IPS-20b (cell line): ENCODE measurements around the gene IWS1.

Source experiments
- H3K27ac ChIP-seq: one replicate; pipeline ENCODE4 v1.5.1; 2013; ENCODE audit warnings: low read length
- H3K27me3 ChIP-seq: 2 replicates; pipeline ENCODE4 v1.6.1; 2013; ENCODE audit warnings: mild to moderate bottlenecking, low read length, inconsistent platforms; ENCODE audit not compliant: insufficient read depth
- H3K36me3 ChIP-seq: 2 replicates; pipeline ENCODE4 v1.6.1; 2013; ENCODE audit warnings: low read depth, mild to moderate bottlenecking, inconsistent platforms, low read length, moderate library complexity; ENCODE audit not compliant: insufficient read depth
- H3K4me1 ChIP-seq: 2 replicates; pipeline ENCODE4 v1.6.1; 2013; ENCODE audit warnings: mild to moderate bottlenecking, control low read depth, inconsistent platforms, low read length, moderate library complexity; ENCODE audit not compliant: insufficient read depth
- H3K4me3 ChIP-seq: 2 replicates; pipeline ENCODE4 v1.5.1; 2013; ENCODE audit warnings: mild to moderate bottlenecking, low read length, inconsistent platforms
- H3K9ac ChIP-seq: 2 replicates; pipeline ENCODE4 v1.6.1; 2013; ENCODE audit warnings: low read depth, mild to moderate bottlenecking, inconsistent platforms, low read length, moderate library complexity
- H3K9me3 ChIP-seq: 2 replicates; pipeline ENCODE4 v1.6.1; 2013; ENCODE audit warnings: mild to moderate bottlenecking, low read depth, low read length, inconsistent platforms; ENCODE audit not compliant: insufficient read depth

IWS1 gene

DNA sequence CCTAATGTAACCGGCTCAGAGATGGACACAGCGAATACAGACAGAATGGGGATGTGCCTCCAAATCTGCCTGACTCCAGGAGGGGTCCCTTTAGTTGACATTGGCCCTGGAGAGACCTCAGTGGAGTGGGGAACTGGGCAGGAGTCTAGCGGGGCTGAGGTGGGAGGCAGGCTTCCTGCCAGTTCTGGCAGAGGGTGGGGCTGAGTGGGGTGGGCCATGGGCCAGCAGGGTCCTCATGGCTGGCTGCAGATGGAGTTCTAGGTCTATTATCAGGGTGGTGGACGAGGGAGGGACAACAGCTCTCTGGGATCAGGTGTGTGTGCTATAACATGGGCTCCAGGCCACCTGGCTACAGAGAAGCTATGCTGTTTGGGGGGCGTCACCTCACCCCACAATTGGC is 86.9 kb downstream of the IWS1 start:
- H3K4me3 ChIP-seq: no peak overlapping the region

DNA sequence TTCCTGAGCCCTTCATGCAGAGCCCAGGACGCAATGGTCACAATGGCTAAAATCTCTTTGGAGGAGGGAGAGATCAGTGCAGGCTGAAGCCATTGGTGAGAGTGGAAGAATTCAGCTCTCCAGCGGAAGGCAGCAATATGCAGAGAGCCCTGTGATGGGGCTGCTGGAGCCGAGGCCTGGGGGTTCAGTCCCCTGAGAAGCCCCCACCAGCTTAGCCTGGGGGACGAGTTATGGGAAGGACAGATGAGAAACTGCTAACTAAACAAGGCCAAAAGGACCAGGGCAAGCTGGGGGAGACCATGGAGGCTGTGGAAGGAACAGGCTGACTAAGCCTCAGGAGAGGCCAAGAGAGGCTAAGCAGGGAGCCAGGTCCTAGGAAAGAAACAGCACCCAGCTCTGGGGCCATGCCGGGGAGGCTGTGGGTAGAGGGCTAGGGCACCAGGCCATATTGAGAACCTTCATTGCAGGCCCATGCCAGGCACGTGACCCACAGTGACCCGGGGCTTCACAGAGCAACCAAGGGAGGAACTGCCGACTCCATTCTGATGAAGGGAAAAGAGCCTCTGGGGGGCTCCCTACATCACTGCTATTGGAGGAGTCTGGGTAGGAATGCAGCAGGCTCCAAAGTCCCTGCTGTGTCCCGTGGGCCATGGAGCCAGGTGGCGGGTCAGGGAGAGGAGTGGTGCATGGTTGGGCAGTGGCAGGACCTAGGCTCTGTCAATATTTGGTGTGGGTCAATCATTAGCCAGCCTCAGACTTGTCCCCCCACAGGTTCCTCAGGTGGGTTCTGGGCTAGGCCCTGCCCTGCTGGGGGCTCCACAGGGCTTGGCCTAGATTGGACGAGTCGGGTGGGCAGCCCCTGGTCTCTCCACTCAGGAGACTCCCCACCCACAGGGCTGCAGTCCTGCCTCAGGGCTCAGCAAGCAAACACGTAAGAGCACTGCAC is 88.2 kb downstream of the IWS1 start:
- Histone ChIP-seq H3K9ac (no peak overlapping the region), H3K36me3 (no peaks in the 10 kb centered on the region), H3K9me3 (peaks cover 9% of the 10 kb centered on the region; the same call in 1 of the 2 replicates), H3K4me3 (no peak overlapping the region), H3K27me3 (no peaks in the 10 kb centered on the region), H3K4me1 (no peaks in the 10 kb centered on the region), H3K27ac (no peak overlapping the region)

More for the DNA sequence above, 86.9 kb downstream of the IWS1 start:
- H3K9ac ChIP-seq: no peak overlapping the region
- H3K27ac ChIP-seq: no peak overlapping the region
- H3K36me3 ChIP-seq: no peaks in the 10 kb centered on the region
- H3K4me1 ChIP-seq: no peaks in the 10 kb centered on the region
- peaks cover 11% of the 10 kb centered on the region; the same call in 1 of the 2 replicates for H3K9me3 ChIP-seq
- no peaks in the 10 kb centered on the region for H3K27me3 ChIP-seq

DNA sequence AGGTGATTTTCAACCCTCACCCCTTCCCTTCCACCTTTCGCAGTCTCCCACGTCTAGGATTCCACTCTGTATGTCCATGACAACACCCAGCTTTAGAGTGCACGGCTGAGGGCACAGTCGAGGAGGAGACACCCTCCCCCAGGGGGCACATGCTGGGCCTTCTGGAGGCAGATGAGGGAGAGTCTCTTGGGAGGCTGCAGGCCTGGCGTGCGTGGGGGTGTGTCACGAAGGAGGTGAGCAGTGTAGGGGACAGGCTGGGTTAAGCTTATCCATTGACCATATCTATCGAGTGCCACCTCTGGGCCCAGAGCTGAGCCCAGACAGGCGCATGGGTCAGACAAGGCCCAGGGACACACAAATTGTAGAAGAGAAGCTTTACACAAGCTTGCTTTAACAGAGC is 89.2 kb downstream of the IWS1 start:
- peaks cover 9% of the 10 kb centered on the region; the same call in 1 of the 2 replicates for H3K9me3 ChIP-seq
- no peaks in the 10 kb centered on the region for H3K36me3 ChIP-seq
- H3K4me3 ChIP-seq: no peak overlapping the region
- no peak overlapping the region for H3K9ac ChIP-seq
- no peak overlapping the region for H3K27ac ChIP-seq
- H3K27me3 ChIP-seq: no peaks in the 10 kb centered on the region
- H3K4me1 ChIP-seq: no peaks in the 10 kb centered on the region

DNA sequence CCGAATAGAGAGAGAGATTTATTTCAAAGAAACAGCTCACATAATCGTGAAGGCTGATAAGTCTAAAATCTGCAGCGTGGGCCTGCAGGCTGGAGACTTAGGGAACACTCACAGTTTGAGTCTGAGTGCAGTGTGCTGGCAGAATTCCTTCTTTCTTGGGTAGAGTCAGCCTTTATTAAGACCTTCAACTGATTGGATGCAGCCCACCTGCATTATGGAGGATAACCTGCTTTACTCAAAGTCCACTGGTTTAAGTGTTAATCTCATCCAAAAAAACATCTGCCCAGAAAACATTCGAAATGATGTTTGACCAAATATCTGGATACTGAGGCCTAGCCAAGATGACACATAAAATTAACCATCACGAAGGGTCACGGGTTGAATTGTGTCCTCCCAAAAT is 91.8 kb downstream of the IWS1 start:
- Histone ChIP-seq H3K27me3 (no peaks in the 10 kb centered on the region), H3K27ac (no peak overlapping the region), H3K36me3 (no peaks in the 10 kb centered on the region), H3K9ac (no peak overlapping the region), H3K4me3 (no peak overlapping the region), H3K4me1 (no peaks in the 10 kb centered on the region), H3K9me3 (0 out of 2 replicates have a peak, but pooled peaks cover under 1% of the 10 kb centered on the region)

DNA sequence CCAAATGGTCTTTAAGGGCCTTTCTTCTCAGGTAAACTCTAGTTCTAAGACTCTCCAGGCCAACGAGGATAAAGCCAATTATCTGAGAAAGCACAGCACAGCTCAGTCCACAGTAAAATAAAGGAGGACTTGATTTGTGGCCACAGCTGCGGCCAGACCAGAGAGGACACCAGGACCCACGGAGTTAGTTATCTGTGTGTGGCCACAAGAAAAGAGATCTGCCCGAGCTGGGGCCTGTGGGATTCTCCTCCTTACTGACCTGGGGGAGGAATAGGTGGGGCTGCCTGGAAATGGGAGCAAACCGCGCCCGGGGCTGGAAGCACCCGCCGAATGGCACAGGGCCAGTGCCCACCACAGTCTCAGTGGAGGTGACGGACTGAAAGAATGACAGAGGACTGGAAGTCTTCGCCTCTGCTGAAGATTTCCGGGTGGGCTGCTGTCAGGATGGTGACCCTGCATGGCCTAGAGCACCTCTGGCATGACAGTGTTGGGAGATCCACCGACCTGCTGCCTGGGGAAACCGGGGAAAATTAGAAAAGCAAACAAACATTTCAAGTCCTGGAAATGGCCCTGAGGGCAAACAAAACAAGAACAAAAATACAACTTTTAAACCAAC is 94.8 kb downstream of the IWS1 start:
- no peak overlapping the region for H3K9ac ChIP-seq
- no peaks in the 10 kb centered on the region for H3K4me1 ChIP-seq
- H3K4me3 ChIP-seq: no peak overlapping the region
- no peaks in the 10 kb centered on the region for H3K27me3 ChIP-seq
- H3K36me3 ChIP-seq: no peaks in the 10 kb centered on the region
- H3K27ac ChIP-seq: no peak overlapping the region
- H3K9me3 ChIP-seq: no peaks in the 10 kb centered on the region
